ENCODE results near the gene OPALIN.

OPALIN gene

GRCh38 chr10:96390460-96390864 lies 31.7 kb upstream of the OPALIN start:
- Histone ChIP-seq H3K9me3 (ENCODE audit: control insufficient read depth in 2 of 2, low read length in 2 of 2) (no peaks in the 10 kb centered on the region), H3K27me3 (ENCODE audit: control insufficient read depth in 2 of 2, insufficient read depth in 2 of 2, low read length in 2 of 2) (peaks cover 0 to 6% of the 10 kb centered on the region in 2 donors), H3K36me3 (ENCODE audit: control insufficient read depth in 2 of 2, insufficient read depth in 2 of 2, low read length in 2 of 2) (no peaks in the 10 kb centered on the region), H3K4me3 (ENCODE audit: low read length in 2 of 2) (no peak overlapping the region), H3K4me1 (ENCODE audit: control insufficient read depth in 2 of 2, insufficient read depth in 2 of 2, low read length in 2 of 2) (no peaks in the 10 kb centered on the region), H3K27ac (ENCODE audit: low read depth in 2 of 2, low read length in 2 of 2) (no peak overlapping the region), H3K9ac (ENCODE audit: low read depth in 1 of 2, low read length in 2 of 2) (no peak overlapping the region)

DNA sequence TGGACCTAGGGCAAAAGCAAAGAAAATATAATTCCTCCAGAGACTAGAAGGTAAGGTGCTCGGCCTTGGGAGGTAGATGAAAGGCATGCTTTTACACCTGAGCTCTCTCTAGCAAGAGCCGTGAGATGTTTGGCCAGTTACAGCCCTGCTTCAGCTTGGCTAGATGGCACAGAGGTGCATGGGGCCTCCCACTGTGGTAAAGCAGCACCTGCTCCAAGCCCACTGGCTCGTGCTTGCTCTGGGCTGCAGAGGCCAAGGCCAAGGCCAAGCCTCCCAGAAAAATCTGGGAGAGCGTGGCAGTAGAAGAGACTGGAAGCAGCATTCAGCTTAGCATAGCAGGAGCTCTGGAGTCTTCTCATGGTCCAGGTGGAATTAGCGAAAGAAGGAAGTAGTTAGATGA lies 31.0 kb upstream of the OPALIN start:
- Histone ChIP-seq H3K27me3 (ENCODE audit: control insufficient read depth in 2 of 2, insufficient read depth in 2 of 2, low read length in 2 of 2) (peaks cover 0 to 6% of the 10 kb centered on the region in 2 donors), H3K9ac (ENCODE audit: low read depth in 1 of 2, low read length in 2 of 2) (no peak overlapping the region), H3K27ac (ENCODE audit: low read depth in 2 of 2, low read length in 2 of 2) (no peak overlapping the region), H3K4me1 (ENCODE audit: control insufficient read depth in 2 of 2, insufficient read depth in 2 of 2, low read length in 2 of 2) (no peaks in the 10 kb centered on the region), H3K36me3 (ENCODE audit: control insufficient read depth in 2 of 2, insufficient read depth in 2 of 2, low read length in 2 of 2) (no peaks in the 10 kb centered on the region), H3K4me3 (ENCODE audit: low read length in 2 of 2) (no peak overlapping the region), H3K9me3 (ENCODE audit: control insufficient read depth in 2 of 2, low read length in 2 of 2) (no peaks in the 10 kb centered on the region)

GRCh38 chr10:96387601-96388000 lies 28.8 kb upstream of the OPALIN start:
- no peak overlapping the region for H3K27ac ChIP-seq (ENCODE audit: low read depth in 2 of 2, low read length in 2 of 2)
- no peaks in the 10 kb centered on the region for H3K36me3 ChIP-seq (ENCODE audit: control insufficient read depth in 2 of 2, insufficient read depth in 2 of 2, low read length in 2 of 2)
- H3K4me1 ChIP-seq (ENCODE audit: control insufficient read depth in 2 of 2, insufficient read depth in 2 of 2, low read length in 2 of 2) = no peaks in the 10 kb centered on the region
- no peak overlapping the region for H3K9ac ChIP-seq (ENCODE audit: low read depth in 1 of 2, low read length in 2 of 2)
- H3K27me3 ChIP-seq (ENCODE audit: control insufficient read depth in 2 of 2, insufficient read depth in 2 of 2, low read length in 2 of 2) = no peaks in the 10 kb centered on the region
- no peaks in the 10 kb centered on the region for H3K9me3 ChIP-seq (ENCODE audit: control insufficient read depth in 2 of 2, low read length in 2 of 2)
- H3K4me3 ChIP-seq (ENCODE audit: low read length in 2 of 2) = no peak overlapping the region

DNA sequence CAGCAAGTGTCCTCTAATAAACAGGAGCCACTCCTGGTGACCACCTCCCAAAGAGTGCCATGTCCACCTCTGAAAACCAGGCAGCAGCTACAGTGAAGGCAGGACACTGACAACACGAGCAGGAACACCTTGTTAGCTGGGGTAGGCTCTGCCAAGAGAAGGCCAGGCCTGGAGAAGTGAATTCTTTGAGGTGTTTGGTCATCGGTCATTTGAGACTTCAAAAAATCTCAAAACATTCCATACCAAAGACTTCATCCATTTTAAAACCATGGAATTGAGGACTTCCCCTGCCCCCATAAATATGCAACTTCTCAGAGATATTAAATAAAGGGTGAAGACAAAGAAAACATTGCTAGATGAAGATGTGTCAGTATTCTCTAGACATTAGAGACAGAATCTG lies 28.4 kb upstream of the OPALIN start:
- Histone ChIP-seq H3K27me3 (ENCODE audit: control insufficient read depth in 2 of 2, insufficient read depth in 2 of 2, low read length in 2 of 2) (no peaks in the 10 kb centered on the region), H3K36me3 (ENCODE audit: control insufficient read depth in 2 of 2, insufficient read depth in 2 of 2, low read length in 2 of 2) (no peaks in the 10 kb centered on the region)

DNA sequence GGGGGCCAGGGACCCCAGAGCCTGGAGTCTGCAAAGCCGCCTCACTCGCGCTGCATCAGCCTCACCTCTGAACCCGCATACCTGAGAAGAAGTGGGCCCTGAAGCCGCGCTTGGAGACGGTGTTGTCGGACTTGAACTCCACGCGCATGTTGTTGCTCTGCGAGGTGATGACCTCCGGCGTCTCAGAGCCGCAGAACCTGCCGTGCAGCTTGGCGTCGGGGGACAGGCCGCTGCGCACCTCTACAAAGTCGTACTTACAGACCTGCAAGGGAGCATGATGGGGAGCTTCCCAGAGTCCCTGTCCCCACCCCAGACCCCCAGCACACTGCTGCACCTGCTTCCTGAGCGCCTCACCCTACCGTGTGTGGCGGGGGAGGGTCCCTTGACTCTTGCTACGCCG lies 25.7 kb upstream of the OPALIN start:
- Histone ChIP-seq H3K4me1 (ENCODE audit: control insufficient read depth in 2 of 2, insufficient read depth in 2 of 2, low read length in 2 of 2) (no peaks in the 10 kb centered on the region), H3K27me3 (ENCODE audit: control insufficient read depth in 2 of 2, insufficient read depth in 2 of 2, low read length in 2 of 2) (no peaks in the 10 kb centered on the region), H3K4me3 (ENCODE audit: low read length in 2 of 2) (no peak overlapping the region), H3K27ac (ENCODE audit: low read depth in 2 of 2, low read length in 2 of 2) (no peak overlapping the region), H3K9me3 (ENCODE audit: control insufficient read depth in 2 of 2, low read length in 2 of 2) (no peaks in the 10 kb centered on the region), H3K36me3 (ENCODE audit: control insufficient read depth in 2 of 2, insufficient read depth in 2 of 2, low read length in 2 of 2) (no peaks in the 10 kb centered on the region), H3K9ac (ENCODE audit: low read depth in 1 of 2, low read length in 2 of 2) (no peak overlapping the region)

More for the DNA sequence above, 28.4 kb upstream of the OPALIN start:
- H3K9ac ChIP-seq (ENCODE audit: low read depth in 1 of 2, low read length in 2 of 2) = no peak overlapping the region
- no peak overlapping the region for H3K27ac ChIP-seq (ENCODE audit: low read depth in 2 of 2, low read length in 2 of 2)
- no peaks in the 10 kb centered on the region for H3K9me3 ChIP-seq (ENCODE audit: control insufficient read depth in 2 of 2, low read length in 2 of 2)
- no peak overlapping the region for H3K4me3 ChIP-seq (ENCODE audit: low read length in 2 of 2)
- no peaks in the 10 kb centered on the region for H3K4me1 ChIP-seq (ENCODE audit: control insufficient read depth in 2 of 2, insufficient read depth in 2 of 2, low read length in 2 of 2)

DNA sequence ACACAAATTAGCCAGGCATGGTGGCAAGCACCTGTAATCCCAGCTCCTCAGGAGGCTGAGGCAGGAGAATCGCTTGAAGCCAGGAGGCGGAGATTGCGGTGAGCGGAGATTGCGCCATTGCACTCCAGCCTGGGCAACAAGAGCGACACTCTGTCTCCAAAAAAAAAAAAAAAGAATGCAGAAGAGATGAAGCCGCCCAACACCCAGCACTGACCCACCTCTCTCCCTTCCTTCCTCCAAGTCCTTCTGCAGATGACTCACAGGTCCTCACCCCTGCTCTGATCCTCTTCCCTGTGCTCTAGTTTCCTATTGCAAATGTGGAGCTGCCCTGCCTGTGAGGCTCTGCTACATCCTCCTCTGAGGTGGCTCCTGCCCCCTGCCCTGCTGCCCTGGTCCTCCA lies 22.0 kb upstream of the OPALIN start:
- Histone ChIP-seq H3K36me3 (ENCODE audit: control insufficient read depth in 2 of 2, insufficient read depth in 2 of 2, low read length in 2 of 2) (no peaks in the 10 kb centered on the region), H3K27ac (ENCODE audit: low read depth in 2 of 2, low read length in 2 of 2) (no peak overlapping the region), H3K9ac (ENCODE audit: low read depth in 1 of 2, low read length in 2 of 2) (no peak overlapping the region), H3K4me1 (ENCODE audit: control insufficient read depth in 2 of 2, insufficient read depth in 2 of 2, low read length in 2 of 2) (no peaks in the 10 kb centered on the region), H3K27me3 (ENCODE audit: control insufficient read depth in 2 of 2, insufficient read depth in 2 of 2, low read length in 2 of 2) (no peaks in the 10 kb centered on the region), H3K9me3 (ENCODE audit: control insufficient read depth in 2 of 2, low read length in 2 of 2) (no peaks in the 10 kb centered on the region), H3K4me3 (ENCODE audit: low read length in 2 of 2) (no peak overlapping the region)

GRCh38 chr10:96379758-96380157 lies 21.0 kb upstream of the OPALIN start:
- H3K9ac ChIP-seq (ENCODE audit: low read depth in 1 of 2, low read length in 2 of 2) = no peak overlapping the region
- H3K9me3 ChIP-seq (ENCODE audit: control insufficient read depth in 2 of 2, low read length in 2 of 2) = no peaks in the 10 kb centered on the region
- H3K4me3 ChIP-seq (ENCODE audit: low read length in 2 of 2) = no peak overlapping the region
- no peaks in the 10 kb centered on the region for H3K27me3 ChIP-seq (ENCODE audit: control insufficient read depth in 2 of 2, insufficient read depth in 2 of 2, low read length in 2 of 2)
- H3K4me1 ChIP-seq (ENCODE audit: control insufficient read depth in 2 of 2, insufficient read depth in 2 of 2, low read length in 2 of 2) = peaks cover 6 to 7% of the 10 kb centered on the region in 2 donors
- H3K36me3 ChIP-seq (ENCODE audit: control insufficient read depth in 2 of 2, insufficient read depth in 2 of 2, low read length in 2 of 2) = no peaks in the 10 kb centered on the region
- H3K27ac ChIP-seq (ENCODE audit: low read depth in 2 of 2, low read length in 2 of 2) = no peak overlapping the region

DNA sequence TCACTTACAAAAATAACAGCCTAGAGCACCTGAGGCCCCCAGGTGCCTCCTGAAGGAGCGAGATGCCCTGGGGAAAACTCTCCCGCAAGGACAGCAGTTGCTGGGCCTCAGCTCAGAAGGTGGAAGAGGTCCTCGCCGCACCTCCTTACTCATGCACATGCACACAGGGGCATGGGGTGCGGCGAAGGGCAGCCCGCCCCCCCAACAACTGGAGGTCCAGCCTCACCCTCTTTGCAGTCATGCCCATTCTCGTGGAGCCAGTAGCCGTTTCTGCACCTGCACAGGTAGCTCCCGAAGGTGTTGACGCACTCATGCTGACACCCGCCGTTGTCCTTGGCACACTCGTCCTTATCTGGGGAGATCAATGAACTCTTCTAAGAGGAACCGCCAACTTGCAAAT lies 19.9 kb upstream of the OPALIN start:
- Histone ChIP-seq H3K4me1 (ENCODE audit: control insufficient read depth in 2 of 2, insufficient read depth in 2 of 2, low read length in 2 of 2) (peaks cover 6 to 7% of the 10 kb centered on the region in 2 donors), H3K4me3 (ENCODE audit: low read length in 2 of 2) (no peak overlapping the region), H3K9me3 (ENCODE audit: control insufficient read depth in 2 of 2, low read length in 2 of 2) (no peaks in the 10 kb centered on the region), H3K27ac (ENCODE audit: low read depth in 2 of 2, low read length in 2 of 2) (no peak overlapping the region), H3K9ac (ENCODE audit: low read depth in 1 of 2, low read length in 2 of 2) (no peak overlapping the region), H3K36me3 (ENCODE audit: control insufficient read depth in 2 of 2, insufficient read depth in 2 of 2, low read length in 2 of 2) (no peaks in the 10 kb centered on the region), H3K27me3 (ENCODE audit: control insufficient read depth in 2 of 2, insufficient read depth in 2 of 2, low read length in 2 of 2) (no peaks in the 10 kb centered on the region)

DNA sequence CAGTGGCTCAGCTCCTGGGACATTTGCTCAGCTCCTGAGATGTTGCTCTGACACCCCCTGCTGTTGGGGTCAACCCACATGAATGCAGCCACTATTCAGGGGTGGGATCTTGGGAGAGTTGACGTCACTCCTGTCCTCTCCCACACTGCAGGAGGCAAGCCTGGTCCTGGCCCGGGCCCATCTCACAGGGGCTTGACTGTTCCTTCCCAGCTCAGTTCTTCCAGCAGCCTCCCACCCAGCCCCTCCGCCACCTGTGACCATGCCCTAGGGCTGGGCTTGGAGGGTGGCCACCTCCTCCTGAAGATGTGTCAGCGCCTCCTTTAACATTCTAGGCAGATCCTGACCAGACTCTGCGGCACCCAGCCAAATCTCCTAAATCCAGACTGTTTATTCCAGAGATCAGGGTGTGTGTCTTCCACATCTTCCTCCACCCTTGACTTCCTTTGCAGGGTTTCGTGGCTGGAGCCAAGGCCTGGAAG lies 19.1 kb upstream of the OPALIN start:
- no peaks in the 10 kb centered on the region for H3K9me3 ChIP-seq (ENCODE audit: control insufficient read depth in 2 of 2, low read length in 2 of 2)
- peaks cover 6 to 7% of the 10 kb centered on the region in 2 donors for H3K4me1 ChIP-seq (ENCODE audit: control insufficient read depth in 2 of 2, insufficient read depth in 2 of 2, low read length in 2 of 2)
- no peak overlapping the region for H3K27ac ChIP-seq (ENCODE audit: low read depth in 2 of 2, low read length in 2 of 2)
- no peak overlapping the region for H3K9ac ChIP-seq (ENCODE audit: low read depth in 1 of 2, low read length in 2 of 2)
- H3K27me3 ChIP-seq (ENCODE audit: control insufficient read depth in 2 of 2, insufficient read depth in 2 of 2, low read length in 2 of 2) = no peaks in the 10 kb centered on the region
- H3K36me3 ChIP-seq (ENCODE audit: control insufficient read depth in 2 of 2, insufficient read depth in 2 of 2, low read length in 2 of 2) = no peaks in the 10 kb centered on the region
- no peak overlapping the region for H3K4me3 ChIP-seq (ENCODE audit: low read length in 2 of 2)

DNA sequence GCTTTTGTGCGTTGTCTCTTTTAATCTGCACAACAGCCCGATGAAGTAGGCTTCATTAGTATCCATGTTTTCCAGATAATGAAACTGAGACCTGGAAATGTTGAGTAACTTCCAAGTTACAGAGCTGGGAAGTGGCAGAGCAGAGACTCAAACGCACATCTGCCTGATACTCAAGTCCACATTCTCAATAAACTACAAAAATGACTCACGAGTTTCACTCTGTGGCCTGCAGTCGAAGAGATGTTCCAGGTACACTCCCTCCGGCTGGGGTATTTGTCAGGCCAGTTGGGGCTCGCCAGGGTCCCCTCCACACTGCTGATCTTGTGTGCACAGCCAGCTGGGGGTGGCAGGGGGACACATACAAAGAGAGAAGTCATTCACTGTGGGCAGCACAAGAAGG lies 17.7 kb upstream of the OPALIN start:
- no peaks in the 10 kb centered on the region for H3K27me3 ChIP-seq (ENCODE audit: control insufficient read depth in 2 of 2, insufficient read depth in 2 of 2, low read length in 2 of 2)
- no peak overlapping the region for H3K4me3 ChIP-seq (ENCODE audit: low read length in 2 of 2)
- H3K9me3 ChIP-seq (ENCODE audit: control insufficient read depth in 2 of 2, low read length in 2 of 2) = no peaks in the 10 kb centered on the region

More for the DNA sequence above, 17.7 kb upstream of the OPALIN start:
- Histone ChIP-seq H3K4me1 (ENCODE audit: control insufficient read depth in 2 of 2, insufficient read depth in 2 of 2, low read length in 2 of 2) (peaks cover 6 to 7% of the 10 kb centered on the region in 2 donors), H3K9ac (ENCODE audit: low read depth in 1 of 2, low read length in 2 of 2) (no peak overlapping the region), H3K36me3 (ENCODE audit: control insufficient read depth in 2 of 2, insufficient read depth in 2 of 2, low read length in 2 of 2) (no peaks in the 10 kb centered on the region), H3K27ac (ENCODE audit: low read depth in 2 of 2, low read length in 2 of 2) (no peak overlapping the region)
